ENCODE measurements around the gene INSM1.

Gene INSM1

GRCh38 chr20:20371083-20371482, 3.2 kb downstream of the INSM1 start:
- no peak for TF ChIP-seq CTCF (IDR thresholded peaks at IDR 0.05; ENCODE audit: low read depth, low read length)
- H3K4me3 ChIP-seq (replicated peaks in 1 of 2; ENCODE audit: low read depth in 2 of 2, low read length in 2 of 2): no peak overlapping the region
- DNase-seq (ENCODE audit: low read depth in 2 of 2): no peak

GRCh38 chr20:20371681-20372080, 3.8 kb downstream of the INSM1 start:
- TF ChIP-seq CTCF (IDR thresholded peaks at IDR 0.05; ENCODE audit: low read depth, low read length): no peak
- no peak overlapping the region for H3K4me3 ChIP-seq (replicated peaks in 1 of 2; ENCODE audit: low read depth in 2 of 2, low read length in 2 of 2)
- no peak for DNase-seq (ENCODE audit: low read depth in 2 of 2)

GRCh38 chr20:20373091-20373571, 5.2 kb downstream of the INSM1 start:
- TF ChIP-seq CTCF (IDR thresholded peaks at IDR 0.05; ENCODE audit: low read depth, low read length): no peak
- peak; percentile 23 to 34 for DNase-seq (ENCODE audit: low read depth in 2 of 2)
- no peak overlapping the region for H3K4me3 ChIP-seq (replicated peaks in 1 of 2; ENCODE audit: low read depth in 2 of 2, low read length in 2 of 2)

- no peak for DNase-seq (ENCODE audit: low read depth in 2 of 2)
- H3K4me3 ChIP-seq (replicated peaks in 1 of 2; ENCODE audit: low read depth in 2 of 2, low read length in 2 of 2): no peak overlapping the region
These were observed 8.0 kb downstream of the INSM1 start for GRCh38 chr20:20375862-20376261.

GRCh38 chr20:20386192-20386591, 18.3 kb downstream of the INSM1 start:
- no peak for DNase-seq (ENCODE audit: low read depth in 2 of 2)
- no peak overlapping the region for H3K4me3 ChIP-seq (replicated peaks in 1 of 2; ENCODE audit: low read depth in 2 of 2, low read length in 2 of 2)
- no peak for TF ChIP-seq CTCF (IDR thresholded peaks at IDR 0.05; ENCODE audit: low read depth, low read length)

More at GRCh38 chr20:20375862-20376261, 8.0 kb downstream of the INSM1 start:
- TF ChIP-seq CTCF (IDR thresholded peaks at IDR 0.05; ENCODE audit: low read depth, low read length): no peak

GRCh38 chr20:20390393-20390792, 22.5 kb downstream of the INSM1 start:
- DNase-seq (ENCODE audit: low read depth in 2 of 2): no peak
- TF ChIP-seq CTCF (IDR thresholded peaks at IDR 0.05; ENCODE audit: low read depth, low read length): no peak
- no peak overlapping the region for H3K4me3 ChIP-seq (replicated peaks in 1 of 2; ENCODE audit: low read depth in 2 of 2, low read length in 2 of 2)

- DNase-seq (ENCODE audit: low read depth in 2 of 2): no peak
- H3K4me3 ChIP-seq (replicated peaks in 1 of 2; ENCODE audit: low read depth in 2 of 2, low read length in 2 of 2): no peak overlapping the region
- TF ChIP-seq CTCF (IDR thresholded peaks at IDR 0.05; ENCODE audit: low read depth, low read length): no peak
These were observed 23.2 kb downstream of the INSM1 start for GRCh38 chr20:20391115-20391514.
